DOHH2 (cell line): ENCODE results near the gene ZNF749.

ENCODE experiments used
- CTCF ChIP-seq: fragments of 200-600 bp; sonication (generic); IDR thresholded peaks from one replicate; pipeline ENCODE4 v1.5.1; 2014; ENCODE audit warnings: antibody characterized with exemption, mild to moderate bottlenecking, low read depth, low read length; ENCODE audit not compliant: poor library complexity, severe bottlenecking
- EZH2phosphoT487 ChIP-seq: fragments of 200-600 bp; sonication (generic); IDR thresholded peaks from 2 replicates; pipeline ENCODE4 v1.6.1; 2017; ENCODE audit warnings: borderline replicate concordance, mild to moderate bottlenecking, antibody characterized with exemption, low read length, moderate library complexity, mixed read lengths

- TF ChIP-seq CTCF (no peak), EZH2phosphoT487 (no peak)
Observed at GRCh38 chr19:57441979-57442752, 7.0 kb downstream of the ZNF749 start.
